Subcutaneous abdominal adipose tissue (tissue), 5 donors: ENCODE measurements around the gene RAP1GDS1.
"Not testable (repeated sequence)": the region's sequence is repeated elsewhere in the genome, so short reads cannot be mapped to it uniquely, and the experiment has no call there.

ENCODE experiments used
- H3K27ac ChIP-seq: one replicate; pipeline ENCODE4 v1.7.0; 2013; ENCODE audit warnings: low read depth, mild to moderate bottlenecking, inconsistent platforms, low read length, moderate library complexity
- H3K27me3 ChIP-seq, 5 donors: one replicate each; pipeline ENCODE4 v1.7.0; 2013; ENCODE audit warnings: low read length in 5 of 5, inconsistent platforms in 1 of 5; ENCODE audit not compliant: control insufficient read depth in 5 of 5, insufficient read depth in 4 of 5
- H3K36me3 ChIP-seq, 5 donors: one replicate each; pipeline ENCODE4 v1.7.0; 2013; ENCODE audit warnings: low read length in 5 of 5; ENCODE audit not compliant: control insufficient read depth in 5 of 5, insufficient read depth in 5 of 5
- H3K4me1 ChIP-seq, 5 donors: one replicate each; pipeline ENCODE4 v1.7.0; 2013; ENCODE audit warnings: low read length in 5 of 5, mild to moderate bottlenecking in 3 of 5, moderate library complexity in 1 of 5; ENCODE audit not compliant: control insufficient read depth in 5 of 5, insufficient read depth in 5 of 5
- H3K4me3 ChIP-seq, 5 donors: one replicate each; pipeline ENCODE4 v1.7.0; 2013; ENCODE audit warnings: low read length in 5 of 5, low read depth in 1 of 5
- H3K9ac ChIP-seq, 5 donors: one replicate each; pipeline ENCODE4 v1.7.0; 2013; ENCODE audit warnings: low read length in 5 of 5, mild to moderate bottlenecking in 4 of 5, moderate library complexity in 3 of 5
- H3K9me3 ChIP-seq, 5 donors: one replicate each; pipeline ENCODE4 v1.7.0; 2013; ENCODE audit warnings: low read length in 5 of 5; ENCODE audit not compliant: control insufficient read depth in 5 of 5
- donor health status: healthy.
- donor health status: healthy.
- donor health status: healthy.
- donor health status: healthy.
- donor health status: healthy.

Gene RAP1GDS1

GRCh38 chr4:98311656-98312055 lies 50.5 kb downstream of the RAP1GDS1 start:
- Histone ChIP-seq H3K9ac (no peak overlapping the region), H3K27me3 (no peaks in the 10 kb centered on the region), H3K36me3 (peaks cover 0 to 5% (median 0%) of the 10 kb centered on the region in 5 donors), H3K4me3 (no peak overlapping the region), H3K27ac (no peak overlapping the region), H3K9me3 (no peaks in the 10 kb centered on the region), H3K4me1 (no peaks in the 10 kb centered on the region)

GRCh38 chr4:98314791-98315565 lies 53.8 kb downstream of the RAP1GDS1 start:
- H3K4me1 ChIP-seq = no peaks in the 10 kb centered on the region
- peaks cover 0 to 2% (median 0%) of the 10 kb centered on the region in 5 donors for H3K9me3 ChIP-seq
- H3K9ac ChIP-seq = no peak overlapping the region
- peaks cover 0 to 11% (median 0%) of the 10 kb centered on the region in 5 donors for H3K36me3 ChIP-seq
- H3K27me3 ChIP-seq = no peaks in the 10 kb centered on the region
- H3K27ac ChIP-seq = no peak overlapping the region
- H3K4me3 ChIP-seq = no peak overlapping the region

GRCh38 chr4:98318521-98318920 lies 57.3 kb downstream of the RAP1GDS1 start:
- Histone ChIP-seq H3K9me3 (peaks cover 0 to 2% (median 0%) of the 10 kb centered on the region in 5 donors), H3K9ac (no peak overlapping the region), H3K27ac (no peak overlapping the region), H3K36me3 (peaks cover 0 to 11% (median 0%) of the 10 kb centered on the region in 5 donors), H3K4me1 (no peaks in the 10 kb centered on the region), H3K4me3 (no peak overlapping the region), H3K27me3 (no peaks in the 10 kb centered on the region)

GRCh38 chr4:98319021-98319420 lies 57.8 kb downstream of the RAP1GDS1 start:
- Histone ChIP-seq H3K4me3 (no peak overlapping the region), H3K27ac (no peak overlapping the region), H3K4me1 (no peaks in the 10 kb centered on the region), H3K27me3 (no peaks in the 10 kb centered on the region), H3K9ac (no peak overlapping the region), H3K36me3 (peaks cover 0 to 11% (median 0%) of the 10 kb centered on the region in 5 donors), H3K9me3 (peaks cover 0 to 2% (median 0%) of the 10 kb centered on the region in 5 donors)

- H3K9ac ChIP-seq = no peak overlapping the region
- H3K9me3 ChIP-seq = no peaks in the 10 kb centered on the region
- H3K4me1 ChIP-seq = peaks cover 0 to 5% (median 0%) of the 10 kb centered on the region in 5 donors
- H3K27me3 ChIP-seq = no peaks in the 10 kb centered on the region
- H3K27ac ChIP-seq = no peak overlapping the region
- H3K4me3 ChIP-seq = no peak overlapping the region
- H3K36me3 ChIP-seq = no peaks in the 10 kb centered on the region
Observed at GRCh38 chr4:98326168-98326567, 65.0 kb downstream of the RAP1GDS1 start.

DNA sequence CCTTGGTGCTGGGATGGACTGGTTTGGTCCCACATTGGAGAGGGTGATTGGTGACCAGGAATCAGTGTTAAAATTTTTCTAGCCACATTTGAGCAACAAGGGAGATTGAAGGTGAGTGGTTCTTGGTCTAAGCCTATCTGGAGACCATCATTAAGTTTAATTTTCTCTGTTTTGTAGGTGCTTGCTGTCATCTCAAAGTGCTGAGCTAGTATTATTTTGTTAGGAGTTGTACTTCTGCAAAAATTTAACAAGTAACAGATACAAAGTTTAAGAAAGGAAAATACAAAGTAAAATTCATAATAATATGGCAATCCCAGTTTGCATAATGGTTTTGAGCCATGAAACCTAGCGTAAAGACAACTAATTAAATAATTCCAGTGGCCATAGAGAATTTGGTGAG lies 66.5 kb downstream of the RAP1GDS1 start:
- Histone ChIP-seq H3K9me3 (peaks cover 0 to 8% (median 2%) of the 10 kb centered on the region in 5 donors), H3K4me3 (no peak overlapping the region), H3K36me3 (no peaks in the 10 kb centered on the region), H3K27ac (no peak overlapping the region), H3K9ac (no peak overlapping the region), H3K4me1 (peaks cover 0 to 8% (median 0%) of the 10 kb centered on the region in 5 donors), H3K27me3 (no peaks in the 10 kb centered on the region)

- not testable (repeated sequence) for H3K4me1 ChIP-seq, H3K27ac ChIP-seq, H3K9ac ChIP-seq, H3K36me3 ChIP-seq, H3K4me3 ChIP-seq, H3K27me3 ChIP-seq
- H3K9me3 ChIP-seq = peaks cover 4 to 19% (median 7%) of the 10 kb centered on the region in 5 donors
Observed at GRCh38 chr4:98329879-98330640, 68.9 kb downstream of the RAP1GDS1 start.

DNA sequence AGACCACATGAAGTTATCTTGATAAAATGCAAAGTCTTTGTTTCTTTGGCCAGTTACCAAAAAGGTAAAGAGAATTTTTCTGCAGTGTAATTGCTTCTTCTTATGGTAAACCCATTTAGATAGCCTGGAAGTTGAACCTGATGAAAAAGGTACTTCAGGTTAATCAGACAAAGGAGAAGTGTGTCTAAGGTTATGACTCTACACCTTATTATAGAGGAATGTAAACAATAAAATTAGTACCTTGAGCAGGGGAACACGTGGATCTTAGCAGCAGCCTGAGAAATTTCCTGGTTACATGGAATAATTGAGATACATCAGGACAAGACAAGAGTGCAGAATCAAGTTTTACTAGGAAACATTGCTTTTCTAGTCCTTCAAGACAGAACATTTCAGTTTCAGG lies 70.8 kb downstream of the RAP1GDS1 start:
- Histone ChIP-seq H3K36me3 (no peaks in the 10 kb centered on the region), H3K9ac (no peak overlapping the region), H3K9me3 (peaks cover 4 to 19% (median 7%) of the 10 kb centered on the region in 5 donors), H3K27me3 (no peaks in the 10 kb centered on the region), H3K4me1 (peaks cover 0 to 3% (median 0%) of the 10 kb centered on the region in 5 donors), H3K27ac (no peak overlapping the region), H3K4me3 (no peak overlapping the region)

- Histone ChIP-seq H3K36me3 (no peaks in the 10 kb centered on the region), H3K27me3 (no peaks in the 10 kb centered on the region), H3K9ac (no peak overlapping the region), H3K4me3 (no peak overlapping the region), H3K9me3 (peaks cover 4 to 19% (median 7%) of the 10 kb centered on the region in 5 donors), H3K4me1 (peaks cover 0 to 3% (median 0%) of the 10 kb centered on the region in 5 donors), H3K27ac (no peak overlapping the region)
Observed at GRCh38 chr4:98334461-98334860, 73.3 kb downstream of the RAP1GDS1 start.
